ENCODE results near the gene USP32.
"Not testable (repeated sequence)": the region's sequence is repeated elsewhere in the genome, so short reads cannot be mapped to it uniquely, and the experiment has no call there.

The USP32 gene

GRCh38 chr17:60328679-60329078 is 63.3 kb downstream of the USP32 start:
- DNase-seq, result no peak

GRCh38 chr17:60327901-60328273 is 64.0 kb downstream of the USP32 start:
- no peak for DNase-seq

- DNase-seq, result no peak
These were observed 64.6 kb downstream of the USP32 start for GRCh38 chr17:60327134-60327900.

- DNase-seq, result no peak
These were observed 65.2 kb downstream of the USP32 start for GRCh38 chr17:60326702-60327101.

GRCh38 chr17:60325730-60326524 is 66.0 kb downstream of the USP32 start:
- no peak for DNase-seq

- no peak for DNase-seq
These were observed 68.2 kb downstream of the USP32 start for GRCh38 chr17:60323754-60324153.

- no peak for DNase-seq
These were observed 69.9 kb downstream of the USP32 start for GRCh38 chr17:60322056-60322387.

- no peak for DNase-seq
These were observed 70.4 kb downstream of the USP32 start for GRCh38 chr17:60321336-60322055.

- DNase-seq, result no peak
These were observed 73.1 kb downstream of the USP32 start for GRCh38 chr17:60318830-60319229.

GRCh38 chr17:60318326-60318725 is 73.6 kb downstream of the USP32 start:
- DNase-seq, result no peak

- no peak for DNase-seq
These were observed 76.3 kb downstream of the USP32 start for GRCh38 chr17:60315650-60316049.

- DNase-seq, result not testable (repeated sequence)
These were observed 77.0 kb downstream of the USP32 start for GRCh38 chr17:60314900-60315299.

GRCh38 chr17:60314423-60314822 is 77.5 kb downstream of the USP32 start:
- no peak for DNase-seq

GRCh38 chr17:60311936-60312335 is 80.0 kb downstream of the USP32 start:
- DNase-seq, result no peak

- no peak for DNase-seq
These were observed 80.7 kb downstream of the USP32 start for GRCh38 chr17:60311186-60311585.

GRCh38 chr17:60305141-60305540 is 86.8 kb downstream of the USP32 start:
- DNase-seq, result peak in 1 of 2 donors; percentile 51

- no peak for DNase-seq
These were observed 87.4 kb downstream of the USP32 start for GRCh38 chr17:60304502-60304901.

- DNase-seq, result no peak
These were observed 88.4 kb downstream of the USP32 start for GRCh38 chr17:60303406-60304099.

GRCh38 chr17:60301649-60302048 is 90.3 kb downstream of the USP32 start:
- DNase-seq, result no peak

GRCh38 chr17:60300949-60301348 is 91.0 kb downstream of the USP32 start:
- DNase-seq, result no peak

GRCh38 chr17:60300011-60300410 is 91.9 kb downstream of the USP32 start:
- no peak for DNase-seq

- DNase-seq, result no peak
These were observed 94.1 kb downstream of the USP32 start for GRCh38 chr17:60297760-60298401.

GRCh38 chr17:60296177-60296576 is 95.8 kb downstream of the USP32 start:
- no peak for DNase-seq
